GM21723 (cell line): ENCODE measurements around the gene ELFN2.

Experiments used
- ATAC-seq: cut with Tn5 transposase; IDR thresholded peaks from one replicate; pipeline ENCODE4 v1.9.1; 2021; ENCODE audit warnings: mild to moderate bottlenecking, moderate library complexity; ENCODE audit not compliant: unreplicated experiment

ELFN2 gene

GRCh38 chr22:37456346-37456745, 29.1 kb upstream of the ELFN2 start:
- ATAC-seq: no peak

- ATAC-seq: no peak
These were observed 28.6 kb upstream of the ELFN2 start for GRCh38 chr22:37455896-37456295.

GRCh38 chr22:37454857-37455686, 27.8 kb upstream of the ELFN2 start:
- no peak for ATAC-seq

- ATAC-seq: no peak
These were observed 26.4 kb upstream of the ELFN2 start for GRCh38 chr22:37453696-37454095.

GRCh38 chr22:37451218-37451617, 23.9 kb upstream of the ELFN2 start:
- ATAC-seq: no peak

- ATAC-seq: no peak
These were observed 22.2 kb upstream of the ELFN2 start for GRCh38 chr22:37449331-37450001.

GRCh38 chr22:37448516-37449127, 21.3 kb upstream of the ELFN2 start:
- no peak for ATAC-seq

GRCh38 chr22:37445501-37445900, 18.2 kb upstream of the ELFN2 start:
- ATAC-seq: no peak

- ATAC-seq: no peak
These were observed 16.7 kb upstream of the ELFN2 start for GRCh38 chr22:37443977-37444376.

- no peak for ATAC-seq
These were observed 15.8 kb upstream of the ELFN2 start for GRCh38 chr22:37443086-37443485.

- ATAC-seq: no peak
These were observed 15.3 kb upstream of the ELFN2 start for GRCh38 chr22:37442537-37442936.

GRCh38 chr22:37442135-37442534, 14.9 kb upstream of the ELFN2 start:
- ATAC-seq: no peak

GRCh38 chr22:37440875-37441274, 13.6 kb upstream of the ELFN2 start:
- ATAC-seq: no peak

- ATAC-seq: no peak
These were observed 12.1 kb upstream of the ELFN2 start for GRCh38 chr22:37439347-37439746.

GRCh38 chr22:37435970-37436603, 8.8 kb upstream of the ELFN2 start:
- ATAC-seq: no peak

GRCh38 chr22:37433786-37434185, 6.5 kb upstream of the ELFN2 start:
- ATAC-seq: no peak

- ATAC-seq: no peak
These were observed 5.4 kb upstream of the ELFN2 start for GRCh38 chr22:37432708-37433054.

GRCh38 chr22:37431801-37432707, 4.8 kb upstream of the ELFN2 start:
- ATAC-seq: no peak

- no peak for ATAC-seq
These were observed 4.1 kb upstream of the ELFN2 start for GRCh38 chr22:37431366-37431765.

- no peak for ATAC-seq
These were observed 3.7 kb upstream of the ELFN2 start for GRCh38 chr22:37430941-37431340.
